Measurements from ENCODE around the gene EHHADH. TPM values are rescaled to one million over a fixed set of nuclear protein-coding genes. Genes with fewer than 3 reads are reported as not detected.

Gene EHHADH
- total and polyA plus RNA-seq, 9 of the 15 experiments (the other 6 are each of a cell fraction or from before 2014, with no cell fraction given): 3.6 to 6.4 (median 5.4) TPM

GRCh38 chr3:185207931-185208746, 45.7 kb downstream of the EHHADH start:
- Histone ChIP-seq H3K9me3 (replicated peaks; ENCODE audit: control insufficient read depth, insufficient read depth, low read depth, low read length) (no peaks in the 10 kb centered on the region), H3K36me3 (ENCODE audit: control insufficient read depth, insufficient read depth, low read length) (no peaks in the 10 kb centered on the region), H2AFZ (ENCODE audit: low read depth, low read length) (no peak overlapping the region), H3K27ac (ENCODE audit: extremely low read depth, low read depth, low read length) (no peak overlapping the region), H3K4me3 (no peak overlapping the region), H3K4me2 (ENCODE audit: insufficient read depth, low read length) (no peak overlapping the region), H3K9ac (ENCODE audit: insufficient read depth in 1 of 2, low read depth in 2 of 2, low read length in 2 of 2) (no peak overlapping the region), H4K20me1 (replicated peaks; ENCODE audit: control insufficient read depth, insufficient read depth, low read length) (no peaks in the 10 kb centered on the region), H3K4me1 (replicated peaks in 1 of 2; ENCODE audit: control insufficient read depth in 2 of 2, insufficient read depth in 2 of 2, low read length in 2 of 2) (no peaks in the 10 kb centered on the region), H3K79me2 (ENCODE audit: control insufficient read depth, insufficient read depth, low read length) (no peaks in the 10 kb centered on the region), H3K9me1 (ENCODE audit: control insufficient read depth, insufficient read depth, low read length) (no peaks in the 10 kb centered on the region), H3K27me3 (ENCODE audit: control insufficient read depth in 2 of 2, insufficient read depth in 2 of 2, low read length in 2 of 2) (no peaks in the 10 kb centered on the region)
- DNase-seq (ENCODE audit: extremely low read depth in 1 of 4, low spot score in 3 of 4) (no peak), ATAC-seq (no peak), FAIRE-seq (no peak)
- BruUV-seq (replicated peaks): no TSS peak
- in situ Hi-C loops (cut with MboI): no loop called here
- TF ChIP-seq MGA (IDR thresholded peaks at IDR 0.05): no peak
- no peak for TF ChIP-seq RHOXF2B (CRISPR knock-in tag; conservative IDR thresholded peaks at IDR 0.05)
- TF ChIP-seq CREM (IDR thresholded peaks at IDR 0.05; ENCODE audit: low read depth): no peak
- no peak for TF ChIP-seq KDM1A (IDR thresholded peaks at IDR 0.05)
- POLR2A ChIA-PET: no interaction called here
- intact Hi-C loops (cut with micrococcal nuclease): no loop called here
- 16% methylated on average over 6 of the region's 6 CpGs for WGBS (ENCODE audit: insufficient coverage, low coverage, missing lambda C conversion rate)
- CTCF ChIA-PET (ENCODE audit: low intra/inter-chr PET ratio): no interaction called here

All from K562 (cell line).